ENCODE results near the gene LAMA2. TPM values are rescaled to one million over a fixed set of nuclear protein-coding genes. Genes with fewer than 3 reads are reported as not detected.

Gene LAMA2
- total RNA-seq, 2 donors from 2014 or later = 2.2 to 3.4 TPM

- Mint-ChIP-seq H3K4me1 (peaks cover 3% of the 10 kb centered on the region), H3K27ac (no peak overlapping the region), H3K27me3 (no peaks in the 10 kb centered on the region), H3K4me3 (no peak overlapping the region), H3K36me3 (ENCODE audit: low read depth) (peaks cover 7% of the 10 kb centered on the region)
- no peak for ATAC-seq
- DNase-seq = no peak
- no peaks in the 10 kb centered on the region for H3K9me3 ChIP-seq (ENCODE audit: control insufficient read depth, low read length, poor library complexity, severe bottlenecking)
Observed at GRCh38 chr6:129432738-129433137, 549.8 kb downstream of the LAMA2 start.

GRCh38 chr6:129434091-129434490 is 551.2 kb downstream of the LAMA2 start:
- peaks cover 3% of the 10 kb centered on the region for H3K36me3 Mint-ChIP-seq (ENCODE audit: low read depth)
- no peaks in the 10 kb centered on the region for H3K27me3 Mint-ChIP-seq
- no peak for ATAC-seq

GRCh38 chr6:129440691-129441090 is 557.8 kb downstream of the LAMA2 start:
- Mint-ChIP-seq H3K27me3 (no peaks in the 10 kb centered on the region), H3K4me1 (peaks cover under 1% of the 10 kb centered on the region), H3K4me3 (no peak overlapping the region), H3K36me3 (ENCODE audit: low read depth) (peaks cover 2% of the 10 kb centered on the region), H3K27ac (no peak overlapping the region)
- H3K9me3 ChIP-seq (ENCODE audit: control insufficient read depth, low read length, poor library complexity, severe bottlenecking) = no peaks in the 10 kb centered on the region
- ATAC-seq = no peak
- DNase-seq = no peak

More at GRCh38 chr6:129434091-129434490, 551.2 kb downstream of the LAMA2 start:
- Mint-ChIP-seq H3K4me1 (peaks cover 3% of the 10 kb centered on the region), H3K27ac (no peak overlapping the region), H3K4me3 (no peak overlapping the region)
- DNase-seq = no peak
- H3K9me3 ChIP-seq (ENCODE audit: control insufficient read depth, low read length, poor library complexity, severe bottlenecking) = no peaks in the 10 kb centered on the region

GRCh38 chr6:129444683-129445082 is 561.7 kb downstream of the LAMA2 start:
- no peak overlapping the region for H3K4me3 Mint-ChIP-seq
- no peak overlapping the region for H3K27ac Mint-ChIP-seq
- H3K9me3 ChIP-seq (ENCODE audit: control insufficient read depth, low read length, poor library complexity, severe bottlenecking) = no peaks in the 10 kb centered on the region
- H3K27me3 Mint-ChIP-seq = no peaks in the 10 kb centered on the region
- peaks cover 2% of the 10 kb centered on the region for H3K36me3 Mint-ChIP-seq (ENCODE audit: low read depth)
- ATAC-seq (no peak), DNase-seq (no peak)
- H3K4me1 Mint-ChIP-seq = peaks cover 11% of the 10 kb centered on the region

GRCh38 chr6:129446272-129447197 is 563.6 kb downstream of the LAMA2 start:
- Mint-ChIP-seq H3K36me3 (ENCODE audit: low read depth) (no peaks in the 10 kb centered on the region), H3K27me3 (no peaks in the 10 kb centered on the region), H3K4me3 (no peak overlapping the region), H3K27ac (no peak overlapping the region), H3K4me1 (peaks cover 11% of the 10 kb centered on the region)
- H3K9me3 ChIP-seq (ENCODE audit: control insufficient read depth, low read length, poor library complexity, severe bottlenecking) = no peaks in the 10 kb centered on the region
- DNase-seq = no peak
- no peak for ATAC-seq

GRCh38 chr6:129447198-129447565 is 564.2 kb downstream of the LAMA2 start:
- Mint-ChIP-seq H3K27me3 (no peaks in the 10 kb centered on the region), H3K4me3 (no peak overlapping the region), H3K36me3 (ENCODE audit: low read depth) (no peaks in the 10 kb centered on the region), H3K4me1 (peaks cover 11% of the 10 kb centered on the region), H3K27ac (no peak overlapping the region)
- H3K9me3 ChIP-seq (ENCODE audit: control insufficient read depth, low read length, poor library complexity, severe bottlenecking) = no peaks in the 10 kb centered on the region
- no peak for ATAC-seq
- DNase-seq = no peak

- no peaks in the 10 kb centered on the region for H3K9me3 ChIP-seq (ENCODE audit: control insufficient read depth, low read length, poor library complexity, severe bottlenecking)
- H3K27me3 Mint-ChIP-seq = no peaks in the 10 kb centered on the region
- DNase-seq = no peak
- H3K27ac Mint-ChIP-seq = no peak overlapping the region
- H3K36me3 Mint-ChIP-seq (ENCODE audit: low read depth) = no peaks in the 10 kb centered on the region
- no peak overlapping the region for H3K4me3 Mint-ChIP-seq
- peak; percentile 20 for ATAC-seq
- peaks cover 16% of the 10 kb centered on the region for H3K4me1 Mint-ChIP-seq
Observed at GRCh38 chr6:129448965-129449364, 566.0 kb downstream of the LAMA2 start.

- Mint-ChIP-seq H3K4me1 (peaks cover 14% of the 10 kb centered on the region), H3K4me3 (no peak overlapping the region), H3K27ac (no peak overlapping the region), H3K27me3 (no peaks in the 10 kb centered on the region), H3K36me3 (ENCODE audit: low read depth) (no peaks in the 10 kb centered on the region)
- H3K9me3 ChIP-seq (ENCODE audit: control insufficient read depth, low read length, poor library complexity, severe bottlenecking) = no peaks in the 10 kb centered on the region
- DNase-seq (no peak), ATAC-seq (no peak)
Observed at GRCh38 chr6:129451187-129451586, 568.2 kb downstream of the LAMA2 start.

- Mint-ChIP-seq H3K4me1 (peaks cover 6% of the 10 kb centered on the region), H3K27me3 (no peaks in the 10 kb centered on the region), H3K4me3 (no peak overlapping the region), H3K36me3 (ENCODE audit: low read depth) (no peaks in the 10 kb centered on the region), H3K27ac (no peak overlapping the region)
- ATAC-seq = no peak
- no peak for DNase-seq
- no peaks in the 10 kb centered on the region for H3K9me3 ChIP-seq (ENCODE audit: control insufficient read depth, low read length, poor library complexity, severe bottlenecking)
Observed at GRCh38 chr6:129453073-129453472, 570.1 kb downstream of the LAMA2 start.

- no peaks in the 10 kb centered on the region for H3K9me3 ChIP-seq (ENCODE audit: control insufficient read depth, low read length, poor library complexity, severe bottlenecking)
- no peaks in the 10 kb centered on the region for H3K36me3 Mint-ChIP-seq (ENCODE audit: low read depth)
- ATAC-seq (no peak), DNase-seq (no peak)
- no peak overlapping the region for H3K4me3 Mint-ChIP-seq
- H3K27me3 Mint-ChIP-seq = no peaks in the 10 kb centered on the region
- peaks cover 6% of the 10 kb centered on the region for H3K4me1 Mint-ChIP-seq
- no peak overlapping the region for H3K27ac Mint-ChIP-seq
Observed at GRCh38 chr6:129454488-129454887, 571.5 kb downstream of the LAMA2 start.

- ATAC-seq (no peak), DNase-seq (no peak)
- H3K9me3 ChIP-seq (ENCODE audit: control insufficient read depth, low read length, poor library complexity, severe bottlenecking) = no peaks in the 10 kb centered on the region
- H3K4me3 Mint-ChIP-seq = no peak overlapping the region
- H3K27me3 Mint-ChIP-seq = no peaks in the 10 kb centered on the region
- H3K36me3 Mint-ChIP-seq (ENCODE audit: low read depth) = no peaks in the 10 kb centered on the region
- H3K4me1 Mint-ChIP-seq = peaks cover 6% of the 10 kb centered on the region
- no peak overlapping the region for H3K27ac Mint-ChIP-seq
Observed at GRCh38 chr6:129455126-129455769, 572.3 kb downstream of the LAMA2 start.

GRCh38 chr6:129460221-129460620 is 577.3 kb downstream of the LAMA2 start:
- ATAC-seq = no peak
- DNase-seq = no peak
- H3K36me3 Mint-ChIP-seq (ENCODE audit: low read depth) = peaks cover 6% of the 10 kb centered on the region

GRCh38 chr6:129469070-129469662 is 586.2 kb downstream of the LAMA2 start:
- Mint-ChIP-seq H3K36me3 (ENCODE audit: low read depth) (peaks cover 2% of the 10 kb centered on the region), H3K27ac (no peak overlapping the region), H3K27me3 (peaks cover 6% of the 10 kb centered on the region), H3K4me3 (no peak overlapping the region), H3K4me1 (peaks cover 2% of the 10 kb centered on the region)
- ATAC-seq (no peak), DNase-seq (no peak)
- no peaks in the 10 kb centered on the region for H3K9me3 ChIP-seq (ENCODE audit: control insufficient read depth, low read length, poor library complexity, severe bottlenecking)

More at GRCh38 chr6:129460221-129460620, 577.3 kb downstream of the LAMA2 start:
- Mint-ChIP-seq H3K27me3 (no peaks in the 10 kb centered on the region), H3K4me3 (no peak overlapping the region), H3K27ac (no peak overlapping the region), H3K4me1 (no peaks in the 10 kb centered on the region)
- H3K9me3 ChIP-seq (ENCODE audit: control insufficient read depth, low read length, poor library complexity, severe bottlenecking) = no peaks in the 10 kb centered on the region

Data from T-helper 17 cell (primary cell).